ENCODE measurements around the gene ZXDA. TPM values are rescaled to one million over a fixed set of nuclear protein-coding genes. Genes with fewer than 3 reads are reported as not detected.
A peak's percentile ranks its signal among the peaks of the same experiment; 100 is the strongest.
"Not testable (repeated sequence)": the region's sequence is repeated elsewhere in the genome, so short reads cannot be mapped to it uniquely, and the experiment has no call there.

Gene ZXDA
- total RNA-seq, 2 donors from 2014 or later = 2.4 to 3.8 TPM

DNA sequence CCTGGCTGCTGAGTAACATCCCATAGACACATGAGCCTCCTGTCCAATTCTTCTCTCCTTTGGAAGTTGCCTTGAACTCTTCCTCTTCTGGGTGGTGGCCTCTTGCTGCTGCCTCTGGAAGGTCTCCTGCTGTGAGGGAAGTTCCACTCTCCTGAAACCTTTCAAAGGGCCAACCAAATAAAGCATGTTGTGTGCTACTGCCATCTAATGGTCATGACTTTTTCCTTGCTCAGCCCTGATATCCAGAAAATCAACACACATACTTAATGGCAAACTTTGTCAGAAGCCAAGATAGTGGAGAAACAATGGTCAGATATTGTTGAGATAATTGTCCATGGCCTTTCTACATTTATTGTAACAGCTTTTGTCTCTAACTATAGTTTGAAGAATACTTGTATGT, 19.1 kb upstream of the ZXDA start:
- H3K9me3 ChIP-seq = no peaks in the 10 kb centered on the region
- TF ChIP-seq, protein P1, sequence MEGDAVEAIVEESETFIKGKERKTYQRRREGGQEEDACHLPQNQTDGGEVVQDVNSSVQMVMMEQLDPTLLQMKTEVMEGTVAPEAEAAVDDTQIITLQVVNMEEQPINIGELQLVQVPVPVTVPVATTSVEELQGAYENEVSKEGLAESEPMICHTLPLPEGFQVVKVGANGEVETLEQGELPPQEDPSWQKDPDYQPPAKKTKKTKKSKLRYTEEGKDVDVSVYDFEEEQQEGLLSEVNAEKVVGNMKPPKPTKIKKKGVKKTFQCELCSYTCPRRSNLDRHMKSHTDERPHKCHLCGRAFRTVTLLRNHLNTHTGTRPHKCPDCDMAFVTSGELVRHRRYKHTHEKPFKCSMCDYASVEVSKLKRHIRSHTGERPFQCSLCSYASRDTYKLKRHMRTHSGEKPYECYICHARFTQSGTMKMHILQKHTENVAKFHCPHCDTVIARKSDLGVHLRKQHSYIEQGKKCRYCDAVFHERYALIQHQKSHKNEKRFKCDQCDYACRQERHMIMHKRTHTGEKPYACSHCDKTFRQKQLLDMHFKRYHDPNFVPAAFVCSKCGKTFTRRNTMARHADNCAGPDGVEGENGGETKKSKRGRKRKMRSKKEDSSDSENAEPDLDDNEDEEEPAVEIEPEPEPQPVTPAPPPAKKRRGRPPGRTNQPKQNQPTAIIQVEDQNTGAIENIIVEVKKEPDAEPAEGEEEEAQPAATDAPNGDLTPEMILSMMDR (IDR thresholded peaks at IDR 0.05) = peak; percentile 20
- no peaks in the 10 kb centered on the region for H3K27me3 ChIP-seq
- intact Hi-C loops (cut with DNase I) = no loop called here
- H3K27ac ChIP-seq = no peak overlapping the region
- DNase-seq = no peak
- H3K4me1 ChIP-seq = no peaks in the 10 kb centered on the region
- no peak overlapping the region for H3K4me3 ChIP-seq
- H3K36me3 ChIP-seq = no peaks in the 10 kb centered on the region
- no peak overlapping the region for H3K9ac ChIP-seq (ENCODE audit: low read depth in 2 of 2, low read length in 2 of 2)

- no peak for DNase-seq
- H3K36me3 ChIP-seq = no peaks in the 10 kb centered on the region
- intact Hi-C loops (cut with DNase I) = no loop called here
- TF ChIP-seq, protein P1 (IDR thresholded peaks at IDR 0.05) = no peak
- H3K27me3 ChIP-seq = no peaks in the 10 kb centered on the region
- H3K4me1 ChIP-seq = no peaks in the 10 kb centered on the region
- no peak overlapping the region for H3K4me3 ChIP-seq
- H3K9ac ChIP-seq (ENCODE audit: low read depth in 2 of 2, low read length in 2 of 2) = no peak overlapping the region
- H3K27ac ChIP-seq = no peak overlapping the region
- no peaks in the 10 kb centered on the region for H3K9me3 ChIP-seq
These were observed 15.5 kb upstream of the ZXDA start for GRCh38 chrX:57925806-57926205.

DNA sequence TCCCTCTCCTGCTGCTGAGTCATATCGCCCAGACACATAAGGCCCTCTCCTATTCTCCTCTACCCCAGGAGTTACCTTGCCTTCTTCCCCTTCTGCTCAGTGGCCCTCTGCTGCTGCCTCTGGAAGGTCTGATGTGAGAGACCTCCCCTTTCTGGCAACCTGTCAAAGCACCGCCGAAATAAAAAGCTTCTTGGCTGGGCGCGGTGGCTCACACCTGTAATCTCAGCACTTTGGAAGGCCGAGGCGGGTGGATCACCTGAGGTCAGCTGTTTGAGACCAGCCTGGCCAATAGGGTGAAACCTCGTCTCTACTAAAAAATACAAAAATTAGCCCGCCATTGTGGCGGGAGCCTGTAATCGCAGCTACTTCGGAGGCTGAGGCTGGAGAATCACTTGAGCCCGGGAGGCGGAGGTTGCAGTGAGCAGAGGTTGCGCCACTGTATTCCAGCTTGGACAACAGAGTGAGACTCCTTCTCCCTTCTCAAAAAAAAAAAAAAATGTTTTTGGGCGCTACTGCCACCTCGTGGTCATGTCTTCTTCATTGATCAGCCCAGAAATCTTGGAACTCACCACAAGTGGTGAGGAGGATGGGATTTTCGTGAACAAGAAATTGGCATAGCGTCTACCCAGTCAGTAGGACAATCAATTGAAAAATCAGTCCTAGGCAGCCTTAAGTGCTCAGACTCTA, 8.6 kb upstream of the ZXDA start:
- Histone ChIP-seq H3K27ac (no peak overlapping the region), H3K27me3 (no peaks in the 10 kb centered on the region), H3K9me3 (no peaks in the 10 kb centered on the region), H3K9ac (ENCODE audit: low read depth in 2 of 2, low read length in 2 of 2) (no peak overlapping the region), H3K36me3 (no peaks in the 10 kb centered on the region), H3K4me3 (no peak overlapping the region), H3K4me1 (no peaks in the 10 kb centered on the region)
- TF ChIP-seq, protein P1 (IDR thresholded peaks at IDR 0.05) = peak; percentile 42
- peak; percentile 26 for DNase-seq
- intact Hi-C loops (cut with DNase I) = no loop called here

GRCh38 chrX:57915680-57916079, 5.4 kb upstream of the ZXDA start:
- TF ChIP-seq, protein P1 (IDR thresholded peaks at IDR 0.05) = no peak
- intact Hi-C loops (cut with DNase I) = no loop called here
- no peak overlapping the region for H3K4me3 ChIP-seq
- H3K36me3 ChIP-seq = no peaks in the 10 kb centered on the region
- H3K27me3 ChIP-seq = no peaks in the 10 kb centered on the region
- no peak overlapping the region for H3K27ac ChIP-seq
- no peak for DNase-seq
- H3K9ac ChIP-seq (ENCODE audit: low read depth in 2 of 2, low read length in 2 of 2) = no peak overlapping the region
- H3K9me3 ChIP-seq = no peaks in the 10 kb centered on the region
- no peaks in the 10 kb centered on the region for H3K4me1 ChIP-seq

DNA sequence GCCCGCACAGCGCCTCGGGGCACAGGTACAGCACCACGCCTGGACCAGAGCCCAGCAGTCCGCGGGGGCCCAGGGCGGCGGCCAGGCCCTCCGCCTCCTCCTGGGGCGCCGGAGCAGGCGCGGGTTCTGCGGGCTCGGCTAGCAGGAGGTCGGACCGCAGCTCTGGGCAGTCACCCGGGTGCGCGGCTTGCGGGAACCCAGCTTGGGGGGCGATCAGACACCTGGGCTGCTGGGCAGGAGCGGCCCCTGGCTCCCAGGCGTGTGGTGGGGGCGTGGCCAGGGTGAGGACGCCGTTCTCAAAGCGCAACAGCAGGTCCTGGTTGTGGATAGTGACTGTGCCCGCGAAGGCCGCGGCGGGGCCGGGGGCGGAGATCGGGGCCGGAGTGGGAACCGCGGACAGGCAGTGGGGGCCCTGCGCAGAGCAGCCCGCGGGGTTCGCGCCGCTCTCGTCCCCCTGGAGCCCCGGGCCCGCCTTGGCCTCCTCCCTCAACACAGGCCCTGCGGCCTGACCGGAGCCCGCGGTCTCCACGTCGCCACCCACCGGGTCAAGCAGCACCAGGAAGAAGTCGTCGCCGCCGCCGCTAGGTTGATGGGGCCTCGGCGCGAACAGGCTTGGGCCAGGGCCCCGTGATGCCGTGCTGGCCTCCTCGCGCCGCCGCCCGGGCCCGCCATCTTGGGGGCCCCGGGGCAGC, 517 bp downstream of the ZXDA start:
- H3K4me3 ChIP-seq = peak overlapping the region; percentile 39
- H3K36me3 ChIP-seq; H3K4me1 ChIP-seq; H3K27me3 ChIP-seq; H3K9me3 ChIP-seq; intact Hi-C loops (cut with DNase I): not testable (repeated sequence)
- peak; percentile 31 for DNase-seq
- H3K27ac ChIP-seq = peak overlapping the region; percentile 72
- peak overlapping the region; percentile 12 to 40 for H3K9ac ChIP-seq (ENCODE audit: low read depth in 2 of 2, low read length in 2 of 2)

DNA sequence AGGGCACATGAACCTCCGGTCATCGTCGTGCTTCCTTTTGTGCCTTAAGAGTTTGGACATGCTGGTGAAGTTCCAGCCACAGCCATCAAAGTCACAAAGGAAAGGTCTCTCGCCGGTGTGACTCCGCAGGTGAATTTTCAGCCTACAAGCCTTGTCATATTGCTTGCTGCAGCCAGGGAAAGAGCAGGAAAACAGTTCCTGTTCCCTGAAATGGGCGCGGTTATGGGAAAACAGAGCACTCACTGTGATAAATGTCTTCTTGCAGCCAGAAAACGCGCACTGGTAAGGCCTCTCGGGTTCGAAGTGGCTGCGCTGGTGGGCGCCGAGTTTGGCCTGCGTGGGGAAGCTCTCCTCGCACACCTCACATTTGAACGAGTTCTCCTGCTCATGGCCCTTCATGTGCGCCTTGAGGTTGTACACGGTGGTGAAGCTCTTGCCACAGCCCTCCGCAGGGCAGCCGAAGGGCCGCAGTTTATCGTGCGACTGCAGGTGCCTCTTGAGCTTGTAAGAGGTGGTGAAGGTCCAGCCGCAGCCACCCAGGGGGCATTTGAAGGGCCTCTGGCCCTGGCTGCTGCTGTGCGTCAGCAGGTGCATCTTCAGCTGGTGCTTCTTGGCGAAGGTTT, 1.2 kb downstream of the ZXDA start:
- peak; percentile 29 for DNase-seq
- intact Hi-C loops (cut with DNase I); H3K9me3 ChIP-seq; H3K4me1 ChIP-seq; H3K27me3 ChIP-seq; H3K36me3 ChIP-seq: not testable (repeated sequence)
- peak overlapping the region; percentile 72 for H3K27ac ChIP-seq
- H3K9ac ChIP-seq (ENCODE audit: low read depth in 2 of 2, low read length in 2 of 2) = peak overlapping the region; percentile 12 to 40
- peak overlapping the region; percentile 39 for H3K4me3 ChIP-seq

Data from colonic mucosa (tissue), 4 donors.